ENCODE results near the gene ZNF282.
"Not testable (repeated sequence)": the region's sequence is repeated elsewhere in the genome, so short reads cannot be mapped to it uniquely, and the experiment has no call there.

The ZNF282 gene

GRCh38 chr7:149256568-149256967 is 61.2 kb downstream of the ZNF282 start:
- no peak for TF ChIP-seq CTCF (IDR thresholded peaks at IDR 0.05; ENCODE audit: control extremely low read depth, extremely low read depth, low read depth, missing control alignments)
- ChIA-PET CTCF (no interaction called here), POLR2A (no interaction called here)
- DNase-seq (ENCODE audit: extremely low spot score): no peak

- ChIA-PET POLR2A (no interaction called here), CTCF (no interaction called here)
- DNase-seq (ENCODE audit: extremely low spot score): no peak
- TF ChIP-seq CTCF (IDR thresholded peaks at IDR 0.05; ENCODE audit: control extremely low read depth, extremely low read depth, low read depth, missing control alignments): no peak
Observed at GRCh38 chr7:149257146-149257545, 61.8 kb downstream of the ZNF282 start.

GRCh38 chr7:149261316-149261828 is 66.0 kb downstream of the ZNF282 start:
- CTCF ChIA-PET: interaction anchor here (0.7 to 2.7 kb wide), 29 partner anchors 9 to 536 kb away, joined by 3 to 64 read pairs (median 4); partner anchors contain the start of genes ZNF212, ZNF282, ZNF398 and ZNF777
- DNase-seq (ENCODE audit: extremely low spot score): no peak
- TF ChIP-seq CTCF (IDR thresholded peaks at IDR 0.05; ENCODE audit: control extremely low read depth, extremely low read depth, low read depth, missing control alignments): no peak
- POLR2A ChIA-PET: interaction anchor here (0.6 to 1.8 kb wide), 4 partner anchors 9 to 363 kb away, joined by 3 to 14 read pairs (median 4); no protein-coding TSS in a partner anchor

- DNase-seq (ENCODE audit: extremely low spot score): peak; percentile 92
- CTCF ChIA-PET: interaction anchor here (0.6 to 2.7 kb wide), 33 partner anchors 9 to 535 kb away, joined by 3 to 64 read pairs (median 4); partner anchors contain the start of genes ZNF212, ZNF282, ZNF398 and ZNF777
- peak; percentile 95 for TF ChIP-seq CTCF (IDR thresholded peaks at IDR 0.05; ENCODE audit: control extremely low read depth, extremely low read depth, low read depth, missing control alignments)
- POLR2A ChIA-PET: interaction anchor here (0.6 to 1.8 kb wide), 4 partner anchors 9 to 362 kb away, joined by 3 to 14 read pairs (median 4); no protein-coding TSS in a partner anchor
Observed at GRCh38 chr7:149261829-149262617, 66.7 kb downstream of the ZNF282 start, which contains the start of gene ZNF783. ZNF783 (plus strand) TSS chr7:149262196; CDS start chr7:149262334, 138 bp downstream.

- no peak for TF ChIP-seq CTCF (IDR thresholded peaks at IDR 0.05; ENCODE audit: control extremely low read depth, extremely low read depth, low read depth, missing control alignments)
- no peak for DNase-seq (ENCODE audit: extremely low spot score)
- ChIA-PET POLR2A (no interaction called here), CTCF (interaction anchor here (1.4 kb wide), 1 partner anchor 9 kb away, joined by 3 read pairs; no protein-coding TSS in a partner anchor)
Observed at GRCh38 chr7:149266451-149266850, 71.1 kb downstream of the ZNF282 start.

- CTCF ChIA-PET: no interaction called here
- no peak for DNase-seq (ENCODE audit: extremely low spot score)
- POLR2A ChIA-PET: interaction anchor here (1.1 kb wide), 1 partner anchor 357 kb away, joined by 4 read pairs; no protein-coding TSS in a partner anchor
- TF ChIP-seq CTCF (IDR thresholded peaks at IDR 0.05; ENCODE audit: control extremely low read depth, extremely low read depth, low read depth, missing control alignments): no peak
Observed at GRCh38 chr7:149267733-149268132, 72.4 kb downstream of the ZNF282 start.

- POLR2A ChIA-PET: not testable (repeated sequence)
- CTCF ChIA-PET: interaction anchor here (2.0 kb wide), 1 partner anchor 13 kb away, joined by 7 read pairs; the partner anchor contains the start of gene ZNF783
Observed at GRCh38 chr7:149274424-149274823, 79.1 kb downstream of the ZNF282 start.

More at GRCh38 chr7:149274424-149274823, 79.1 kb downstream of the ZNF282 start:
- DNase-seq (ENCODE audit: extremely low spot score): not testable (repeated sequence)
